Hepatocyte (in vitro differentiated cells): Measurements from ENCODE around the gene AGBL1.

ENCODE experiments used
- EZH2 ChIP-seq: fragments of 200-600 bp; sonication (generic); IDR thresholded peaks from 2 replicates; pipeline ENCODE4 v1.6.1; 2016; ENCODE audit warnings: antibody characterized with exemption, mild to moderate bottlenecking, borderline replicate concordance
- TF ChIP-seq, protein P1 (sequence below): fragments of 200-600 bp; sonication (generic); IDR thresholded peaks from 2 replicates; pipeline ENCODE4 v1.5.1; 2016; ENCODE audit warnings: antibody characterized with exemption, mild to moderate bottlenecking; ENCODE audit not compliant: poor library complexity

DNA sequence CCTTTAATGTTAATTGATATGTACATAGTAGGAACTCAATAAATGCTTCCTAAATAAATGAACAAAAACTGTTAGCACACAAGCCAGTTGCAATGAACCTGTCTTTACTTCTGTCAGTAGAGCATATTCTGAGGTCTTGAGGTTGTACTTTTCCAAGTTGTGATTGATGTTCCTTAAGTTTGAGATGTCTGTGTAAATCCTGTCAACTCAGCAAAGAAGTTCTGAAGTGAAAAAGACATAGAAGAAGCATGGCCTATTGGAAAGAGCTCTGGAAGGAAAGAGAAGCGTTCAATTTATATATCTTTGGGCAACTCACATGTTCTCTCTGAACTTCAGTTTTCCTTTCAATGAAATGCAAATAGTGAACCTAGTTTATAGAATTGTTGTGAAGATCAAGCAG is 269.9 kb downstream of the AGBL1 start:
- TF ChIP-seq, protein P1, sequence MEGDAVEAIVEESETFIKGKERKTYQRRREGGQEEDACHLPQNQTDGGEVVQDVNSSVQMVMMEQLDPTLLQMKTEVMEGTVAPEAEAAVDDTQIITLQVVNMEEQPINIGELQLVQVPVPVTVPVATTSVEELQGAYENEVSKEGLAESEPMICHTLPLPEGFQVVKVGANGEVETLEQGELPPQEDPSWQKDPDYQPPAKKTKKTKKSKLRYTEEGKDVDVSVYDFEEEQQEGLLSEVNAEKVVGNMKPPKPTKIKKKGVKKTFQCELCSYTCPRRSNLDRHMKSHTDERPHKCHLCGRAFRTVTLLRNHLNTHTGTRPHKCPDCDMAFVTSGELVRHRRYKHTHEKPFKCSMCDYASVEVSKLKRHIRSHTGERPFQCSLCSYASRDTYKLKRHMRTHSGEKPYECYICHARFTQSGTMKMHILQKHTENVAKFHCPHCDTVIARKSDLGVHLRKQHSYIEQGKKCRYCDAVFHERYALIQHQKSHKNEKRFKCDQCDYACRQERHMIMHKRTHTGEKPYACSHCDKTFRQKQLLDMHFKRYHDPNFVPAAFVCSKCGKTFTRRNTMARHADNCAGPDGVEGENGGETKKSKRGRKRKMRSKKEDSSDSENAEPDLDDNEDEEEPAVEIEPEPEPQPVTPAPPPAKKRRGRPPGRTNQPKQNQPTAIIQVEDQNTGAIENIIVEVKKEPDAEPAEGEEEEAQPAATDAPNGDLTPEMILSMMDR: no peak
- no peak for TF ChIP-seq EZH2
